GM12878 (cell line): ENCODE results near the gene S100A2. TPM values are rescaled to one million over a fixed set of nuclear protein-coding genes. Genes with fewer than 3 reads are reported as not detected.

Source experiments
- ATAC-seq: fragments of 200-7000 bp; cut with Tn5 transposase; 3 replicates; pipeline ENCODE4 v1.9.1; 2020; ENCODE audit warnings: mild to moderate bottlenecking, moderate library complexity
- BruUV-seq: library from RNA; stranded (reverse); fragments of 400-500 nt; replicated peaks from 2 replicates; lab custom pipeline; 2021; lab: Mats Ljungman, UMichigan
- CTCF ChIA-PET: fragments of 300-600 bp; sonication (Branson Sonifier 250); formaldehyde crosslinking; extraction: SDS; loops from one replicate; lab custom pipeline; 2021; ENCODE audit warnings: inconsistent platforms; lab: Yijun Ruan, JAX
- POLR2A ChIA-PET: fragments of 350-600 bp; formaldehyde crosslinking; extraction: SDS; loops from one replicate; lab custom pipeline; 2021; ENCODE audit warnings: inconsistent platforms; lab: Charles Lee
- RAD21 ChIA-PET: fragments of 300-600 bp; sonication (Branson Sonifier 250); formaldehyde crosslinking; loops from one replicate; lab custom pipeline; 2023; ENCODE audit warnings: antibody characterized with exemption; ENCODE audit not compliant: unreplicated experiment; lab: Charles Lee
- SMC1A ChIA-PET: fragments of 300-600 bp; sonication (Branson Sonifier 250); formaldehyde crosslinking; loops from one replicate; lab custom pipeline; 2023; ENCODE audit not compliant: unreplicated experiment, uncharacterized antibody; lab: Charles Lee
- DNase-seq: peaks from one replicate; pipeline ENCODE4 v3.0.0-alpha.2; 2011; ENCODE audit warnings: low read depth, low spot score
- FAIRE-seq: peaks from 3 replicates; lab custom pipeline; 2011; peaks lifted over from hg19 to GRCh38; lab: Jason Lieb, UNC
- H2AFZ ChIP-seq: 2 replicates; pipeline ENCODE4 v1.6.0; 2011; ENCODE audit warnings: low read depth, low read length, control low read depth; ENCODE audit not compliant: control insufficient read depth
- H3K27ac ChIP-seq: 2 replicates; pipeline ENCODE4 v1.5.1; 2011; ENCODE audit warnings: control low read depth; ENCODE audit not compliant: control insufficient read depth, insufficient read depth
- H3K27me3 ChIP-seq, 2 experiments: replicated peaks in 1 of 2; 2 replicates each; pipeline versions ENCODE4 v1.6.0 to v1.6.1; 2011; ENCODE audit warnings: low read length in 1 of 2; ENCODE audit not compliant: control insufficient read depth in 2 of 2, insufficient read depth in 2 of 2
- H3K36me3 ChIP-seq, 2 experiments: 2 replicates each; pipeline ENCODE4 v1.5.1; 2011; ENCODE audit warnings: low read length in 1 of 2; ENCODE audit not compliant: control insufficient read depth in 2 of 2, insufficient read depth in 2 of 2
- H3K4me1 ChIP-seq: 2 replicates; pipeline ENCODE4 v1.6.1; 2011; ENCODE audit warnings: mild to moderate bottlenecking, low read length, moderate library complexity, mixed read lengths; ENCODE audit not compliant: control insufficient read depth, insufficient read depth
- H3K4me2 ChIP-seq: 2 replicates; pipeline ENCODE4 v1.6.0; 2011; ENCODE audit warnings: control low read depth; ENCODE audit not compliant: control insufficient read depth, insufficient read depth
- H3K4me3 ChIP-seq: fragments of 200-600 bp; sonication (generic); 2 replicates; pipeline ENCODE4 v1.5.1; 2016
- H3K79me2 ChIP-seq: 2 replicates; pipeline ENCODE4 v1.6.0; 2011; ENCODE audit warnings: low read length; ENCODE audit not compliant: control insufficient read depth, insufficient read depth
- H3K9ac ChIP-seq: 2 replicates; pipeline ENCODE4 v1.8.0; 2011; ENCODE audit warnings: low read length, control low read depth, mixed read lengths; ENCODE audit not compliant: control insufficient read depth, insufficient read depth
- H3K9me3 ChIP-seq: replicated peaks from 3 replicates; pipeline ENCODE4 v1.5.1; 2011; ENCODE audit warnings: mild to moderate bottlenecking, low read length; ENCODE audit not compliant: control insufficient read depth, insufficient read depth
- H4K20me1 ChIP-seq: 2 replicates; pipeline ENCODE4 v1.6.0; 2011; ENCODE audit not compliant: control insufficient read depth, insufficient read depth
- EGR1 ChIP-seq, 2 experiments: IDR thresholded peaks; 1 replicate in 1 of 2; 2 replicates in 1 of 2; pipeline ENCODE4 v1.6.1; 2011 to 2012; ENCODE audit warnings: low read depth in 2 of 2, low read length in 2 of 2, borderline replicate concordance in 1 of 2, mild to moderate bottlenecking in 1 of 2, moderate library complexity in 1 of 2
- HDGF ChIP-seq: fragments of 450-650 bp; IDR thresholded peaks from 2 replicates; pipeline ENCODE4 v1.6.1; 2016; ENCODE audit warnings: antibody characterized with exemption
- MEF2A ChIP-seq: IDR thresholded peaks from 2 replicates; pipeline ENCODE4 v1.6.1; 2011; ENCODE audit warnings: low read depth, mild to moderate bottlenecking, low read length, moderate library complexity; ENCODE audit not compliant: insufficient read depth
- MTA2 ChIP-seq: fragments of 450-650 bp; IDR thresholded peaks from 2 replicates; pipeline ENCODE4 v1.6.1; 2016; ENCODE audit warnings: low read depth, mild to moderate bottlenecking, moderate library complexity
- NBN ChIP-seq: fragments of 450-650 bp; IDR thresholded peaks from 2 replicates; pipeline ENCODE4 v1.6.1; 2016
- PAX8 ChIP-seq: fragments of 450-650 bp; IDR thresholded peaks from 2 replicates; pipeline ENCODE4 v1.6.1; 2017; ENCODE audit warnings: mild to moderate bottlenecking, moderate library complexity
- PBX3 ChIP-seq: IDR thresholded peaks from 2 replicates; pipeline ENCODE4 v1.6.1; 2011; ENCODE audit warnings: mild to moderate bottlenecking, low read depth, low read length, moderate library complexity; ENCODE audit not compliant: insufficient replicate concordance
- RFX5 ChIP-seq: IDR thresholded peaks from 2 replicates; pipeline ENCODE4 v1.6.1; 2011; ENCODE audit warnings: low read depth, low read length, improper control_type of control experiment
- SMAD1 ChIP-seq: fragments of 450-650 bp; IDR thresholded peaks from 2 replicates; pipeline ENCODE4 v1.6.1; 2018; ENCODE audit warnings: mild to moderate bottlenecking, low read depth; ENCODE audit not compliant: partially characterized antibody
- SREBF2 ChIP-seq: IDR thresholded peaks from 2 replicates; pipeline ENCODE4 v1.6.1; 2012; ENCODE audit warnings: mild to moderate bottlenecking, low read length
- TBL1XR1 ChIP-seq: IDR thresholded peaks from 2 replicates; pipeline ENCODE4 v1.6.1; 2012; ENCODE audit warnings: low read depth, low read length, improper control_type of control experiment
- TCF3 ChIP-seq: IDR thresholded peaks from 2 replicates; pipeline ENCODE4 v1.6.1; 2012; ENCODE audit warnings: low read depth, mild to moderate bottlenecking, low read length, borderline replicate concordance; ENCODE audit not compliant: insufficient read depth
- WGBS: methylation state at CpG from one replicate; pipeline ENCODE4 v1.1.6; 2016; ENCODE audit warnings: low lambda C conversion rate; ENCODE audit not compliant: insufficient replicate concordance, insufficient coverage; ENCODE audit errors: missing lambda C conversion rate; 5-methylcytosine and 5-hydroxymethylcytosine counted together
- in situ Hi-C: fragments of 300-500 bp; cut with MboI; formaldehyde crosslinking; loops from 9 replicates; pipeline ENCODE4 v1.14.3; 2018; ENCODE audit warnings: mixed read lengths
- intact Hi-C: fragments of 100-400 bp; cut with micrococcal nuclease; formaldehyde crosslinking; loops from one replicate; pipeline ENCODE4 v1.14.2; 2022; ENCODE audit not compliant: unreplicated experiment
- polyA plus RNA-seq, 11 experiments: library from polyadenylated mRNA; depleted of rRNA in 4 of 11; unstranded in 6 of 11; stranded (reverse) in 5 of 11; fragments of >200 nt; fragmentation: Nextera tagmentation in 4 of 11; fragmentation: Illumina TruSeq in 1 of 11; extraction: Ambion mirVana in 4 of 11; extraction: Trizol in 1 of 11; gene quantifications; 1 replicate in 1 of 11; 2 replicates in 10 of 11; pipeline versions ENCODE4 v1.2.1 to v1.2.3, GENCODE V29; 2011 to 2016; ENCODE audit warnings: inconsistent platforms in 2 of 11, missing spikeins in 2 of 11, low read depth in 1 of 11
- total RNA-seq, 4 experiments: library from RNA; depleted of rRNA in 3 of 4; stranded (reverse); fragments of >200 nt in 3 of 4; fragmentation: Illumina TruSeq in 1 of 4; extraction: Trizol in 1 of 4; gene quantifications; 2 replicates each; pipeline versions ENCODE4 v1.2.1 to v1.2.3, GENCODE V29; 2013 to 2021
- TF ChIP-seq, protein P1 (sequence below): fragments of 150-350 bp; IDR thresholded peaks from 2 replicates; pipeline ENCODE4 v1.6.1; 2014; ENCODE audit warnings: mild to moderate bottlenecking, low read depth, low read length
- TF ChIP-seq, protein P2 (sequence below): IDR thresholded peaks from 2 replicates; pipeline ENCODE4 v1.6.1; 2011; ENCODE audit warnings: borderline replicate concordance, low read depth, mild to moderate bottlenecking, moderate library complexity, low read length; ENCODE audit not compliant: insufficient read depth, poor library complexity, severe bottlenecking
- TF ChIP-seq, protein P3 (sequence below): fragments of 450-650 bp; IDR thresholded peaks from 2 replicates; pipeline ENCODE4 v1.6.1; 2017; ENCODE audit warnings: borderline replicate concordance
- TF ChIP-seq, protein P4 (sequence below): fragments of 450-650 bp; IDR thresholded peaks from 2 replicates; pipeline ENCODE4 v1.6.1; 2018; ENCODE audit warnings: mild to moderate bottlenecking, low read depth, moderate library complexity; ENCODE audit not compliant: partially characterized antibody

Gene S100A2
- total and polyA plus RNA-seq, 10 of the 15 experiments (the other 5 are each of a cell fraction or from before 2014, with no cell fraction given): 0.11 to 1.5 (median 0.59) TPM; not detected in 2

GRCh38 chr1:153513023-153513422 is 52.6 kb downstream of the S100A2 start:
- ChIA-PET SMC1A (interaction anchor here (1.1 kb wide), 1 partner anchor 55 kb away, joined by 3 read pairs; no protein-coding TSS in a partner anchor), POLR2A (interaction anchor here (0.5 kb wide), 1 partner anchor 123 kb away, joined by 5 read pairs; no protein-coding TSS in a partner anchor), RAD21 (no interaction called here), CTCF (interaction anchor here (0.8 to 4.5 kb wide), 2 partner anchors 18 to 56 kb away, joined by 3 to 31 read pairs; no protein-coding TSS in a partner anchor)
- BruUV-seq: no TSS peak
- Histone ChIP-seq H3K4me3 (no peak overlapping the region), H3K4me1 (no peaks in the 10 kb centered on the region), H2AFZ (no peak overlapping the region), H3K27me3 (no peaks in the 10 kb centered on the region), H3K9me3 (no peaks in the 10 kb centered on the region), H4K20me1 (no peaks in the 10 kb centered on the region), H3K27ac (no peak overlapping the region), H3K4me2 (no peak overlapping the region), H3K36me3 (no peaks in the 10 kb centered on the region), H3K79me2 (no peaks in the 10 kb centered on the region), H3K9ac (no peak overlapping the region)
- in situ Hi-C loops: no loop called here
- FAIRE-seq (no peak), DNase-seq (no peak), ATAC-seq (no peak)
- 33% methylated on average over 3 of the region's 3 CpGs for WGBS
- intact Hi-C loops: loop anchor here (5.0 kb wide), 2 partner anchors 159 to 234 kb away; partner anchors contain the start of gene ILF2
- TF ChIP-seq PAX8: no peak
- no peak for TF ChIP-seq RFX5
- TF ChIP-seq NBN: no peak
- no peak for TF ChIP-seq EGR1 (IDR thresholded peaks at IDR 0.05; ENCODE audit: borderline replicate concordance in 1 of 2, low read depth in 2 of 2, low read length in 2 of 2)
- TF ChIP-seq MTA2: no peak
- no peak for TF ChIP-seq MEF2A
- no peak for TF ChIP-seq PBX3
- no peak for TF ChIP-seq TCF3
- TF ChIP-seq, protein P1, sequence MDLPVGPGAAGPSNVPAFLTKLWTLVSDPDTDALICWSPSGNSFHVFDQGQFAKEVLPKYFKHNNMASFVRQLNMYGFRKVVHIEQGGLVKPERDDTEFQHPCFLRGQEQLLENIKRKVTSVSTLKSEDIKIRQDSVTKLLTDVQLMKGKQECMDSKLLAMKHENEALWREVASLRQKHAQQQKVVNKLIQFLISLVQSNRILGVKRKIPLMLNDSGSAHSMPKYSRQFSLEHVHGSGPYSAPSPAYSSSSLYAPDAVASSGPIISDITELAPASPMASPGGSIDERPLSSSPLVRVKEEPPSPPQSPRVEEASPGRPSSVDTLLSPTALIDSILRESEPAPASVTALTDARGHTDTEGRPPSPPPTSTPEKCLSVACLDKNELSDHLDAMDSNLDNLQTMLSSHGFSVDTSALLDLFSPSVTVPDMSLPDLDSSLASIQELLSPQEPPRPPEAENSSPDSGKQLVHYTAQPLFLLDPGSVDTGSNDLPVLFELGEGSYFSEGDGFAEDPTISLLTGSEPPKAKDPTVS: no peak
- TF ChIP-seq, protein P2, sequence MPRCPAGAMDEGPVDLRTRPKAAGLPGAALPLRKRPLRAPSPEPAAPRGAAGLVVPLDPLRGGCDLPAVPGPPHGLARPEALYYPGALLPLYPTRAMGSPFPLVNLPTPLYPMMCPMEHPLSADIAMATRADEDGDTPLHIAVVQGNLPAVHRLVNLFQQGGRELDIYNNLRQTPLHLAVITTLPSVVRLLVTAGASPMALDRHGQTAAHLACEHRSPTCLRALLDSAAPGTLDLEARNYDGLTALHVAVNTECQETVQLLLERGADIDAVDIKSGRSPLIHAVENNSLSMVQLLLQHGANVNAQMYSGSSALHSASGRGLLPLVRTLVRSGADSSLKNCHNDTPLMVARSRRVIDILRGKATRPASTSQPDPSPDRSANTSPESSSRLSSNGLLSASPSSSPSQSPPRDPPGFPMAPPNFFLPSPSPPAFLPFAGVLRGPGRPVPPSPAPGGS: no peak
- TF ChIP-seq SMAD1: no peak
- no peak for TF ChIP-seq HDGF
- TF ChIP-seq, protein P3, sequence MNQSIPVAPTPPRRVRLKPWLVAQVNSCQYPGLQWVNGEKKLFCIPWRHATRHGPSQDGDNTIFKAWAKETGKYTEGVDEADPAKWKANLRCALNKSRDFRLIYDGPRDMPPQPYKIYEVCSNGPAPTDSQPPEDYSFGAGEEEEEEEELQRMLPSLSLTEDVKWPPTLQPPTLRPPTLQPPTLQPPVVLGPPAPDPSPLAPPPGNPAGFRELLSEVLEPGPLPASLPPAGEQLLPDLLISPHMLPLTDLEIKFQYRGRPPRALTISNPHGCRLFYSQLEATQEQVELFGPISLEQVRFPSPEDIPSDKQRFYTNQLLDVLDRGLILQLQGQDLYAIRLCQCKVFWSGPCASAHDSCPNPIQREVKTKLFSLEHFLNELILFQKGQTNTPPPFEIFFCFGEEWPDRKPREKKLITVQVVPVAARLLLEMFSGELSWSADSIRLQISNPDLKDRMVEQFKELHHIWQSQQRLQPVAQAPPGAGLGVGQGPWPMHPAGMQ: no peak
- TF ChIP-seq TBL1XR1: no peak
- TF ChIP-seq SREBF2: no peak
- TF ChIP-seq, protein P4, sequence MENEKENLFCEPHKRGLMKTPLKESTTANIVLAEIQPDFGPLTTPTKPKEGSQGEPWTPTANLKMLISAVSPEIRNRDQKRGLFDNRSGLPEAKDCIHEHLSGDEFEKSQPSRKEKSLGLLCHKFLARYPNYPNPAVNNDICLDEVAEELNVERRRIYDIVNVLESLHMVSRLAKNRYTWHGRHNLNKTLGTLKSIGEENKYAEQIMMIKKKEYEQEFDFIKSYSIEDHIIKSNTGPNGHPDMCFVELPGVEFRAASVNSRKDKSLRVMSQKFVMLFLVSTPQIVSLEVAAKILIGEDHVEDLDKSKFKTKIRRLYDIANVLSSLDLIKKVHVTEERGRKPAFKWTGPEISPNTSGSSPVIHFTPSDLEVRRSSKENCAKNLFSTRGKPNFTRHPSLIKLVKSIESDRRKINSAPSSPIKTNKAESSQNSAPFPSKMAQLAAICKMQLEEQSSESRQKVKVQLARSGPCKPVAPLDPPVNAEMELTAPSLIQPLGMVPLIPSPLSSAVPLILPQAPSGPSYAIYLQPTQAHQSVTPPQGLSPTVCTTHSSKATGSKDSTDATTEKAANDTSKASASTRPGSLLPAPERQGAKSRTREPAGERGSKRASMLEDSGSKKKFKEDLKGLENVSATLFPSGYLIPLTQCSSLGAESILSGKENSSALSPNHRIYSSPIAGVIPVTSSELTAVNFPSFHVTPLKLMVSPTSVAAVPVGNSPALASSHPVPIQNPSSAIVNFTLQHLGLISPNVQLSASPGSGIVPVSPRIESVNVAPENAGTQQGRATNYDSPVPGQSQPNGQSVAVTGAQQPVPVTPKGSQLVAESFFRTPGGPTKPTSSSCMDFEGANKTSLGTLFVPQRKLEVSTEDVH: no peak
